NCI-H1092 (cell line): ENCODE measurements around the gene ST6GALNAC1.

Source experiments
- DNase-seq: peaks from one replicate; lab custom pipeline; 2025; lab: John Stamatoyannopoulos, UW

Gene ST6GALNAC1

DNA sequence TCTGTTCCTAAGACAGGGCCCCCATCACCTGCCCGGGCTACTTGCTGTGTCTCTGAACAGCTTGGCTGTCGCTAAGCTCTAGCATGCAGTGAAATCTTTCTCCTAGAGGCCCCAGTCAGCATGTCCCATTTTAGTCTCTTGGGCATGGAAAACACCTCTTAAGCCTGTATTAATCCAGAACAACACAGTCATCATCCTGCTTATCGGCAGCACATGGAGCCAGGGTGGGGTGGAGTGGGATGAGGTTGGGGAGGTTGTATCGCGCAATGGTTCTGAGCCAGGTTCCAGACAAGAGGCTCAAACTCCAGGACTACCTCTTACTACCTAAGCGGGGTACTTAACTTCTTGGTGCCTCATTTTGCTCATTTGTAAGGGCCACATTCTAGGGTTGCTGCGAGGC is 65.7 kb downstream of the ST6GALNAC1 start:
- no peak for DNase-seq

- no peak for DNase-seq
These were observed 67.4 kb downstream of the ST6GALNAC1 start for GRCh38 chr17:76576189-76576588.

- no peak for DNase-seq
These were observed 68.0 kb downstream of the ST6GALNAC1 start for GRCh38 chr17:76575570-76575969.
